ENCODE results near the gene BDKRB2.

Gene BDKRB2

GRCh38 chr14:96272777-96273473, 68.3 kb downstream of the BDKRB2 start:
- DNase-seq (ENCODE audit: low spot score) = no peak

- DNase-seq (ENCODE audit: low spot score) = no peak
Measured at GRCh38 chr14:96273629-96274028, 69.0 kb downstream of the BDKRB2 start.

GRCh38 chr14:96274122-96274521, 69.5 kb downstream of the BDKRB2 start:
- DNase-seq (ENCODE audit: low spot score) = no peak

GRCh38 chr14:96274543-96274942, 69.9 kb downstream of the BDKRB2 start:
- DNase-seq (ENCODE audit: low spot score) = peak; percentile 69

- DNase-seq (ENCODE audit: low spot score) = peak; percentile 86
Measured at GRCh38 chr14:96275177-96276112, 70.8 kb downstream of the BDKRB2 start.

- no peak for DNase-seq (ENCODE audit: low spot score)
Measured at GRCh38 chr14:96277890-96278289, 73.3 kb downstream of the BDKRB2 start.

GRCh38 chr14:96279564-96279963, 74.9 kb downstream of the BDKRB2 start:
- DNase-seq (ENCODE audit: low spot score) = no peak

- no peak for DNase-seq (ENCODE audit: low spot score)
Measured at GRCh38 chr14:96280104-96280503, 75.5 kb downstream of the BDKRB2 start.

- no peak for DNase-seq (ENCODE audit: low spot score)
Measured at GRCh38 chr14:96281486-96281885, 76.8 kb downstream of the BDKRB2 start.

GRCh38 chr14:96284008-96284407, 79.4 kb downstream of the BDKRB2 start:
- no peak for DNase-seq (ENCODE audit: low spot score)

- no peak for DNase-seq (ENCODE audit: low spot score)
Measured at GRCh38 chr14:96284430-96284829, 79.8 kb downstream of the BDKRB2 start.

GRCh38 chr14:96285667-96286066, 81.0 kb downstream of the BDKRB2 start:
- no peak for DNase-seq (ENCODE audit: low spot score)

- no peak for DNase-seq (ENCODE audit: low spot score)
Measured at GRCh38 chr14:96286251-96286650, 81.6 kb downstream of the BDKRB2 start.

- DNase-seq (ENCODE audit: low spot score) = no peak
Measured at GRCh38 chr14:96287856-96288255, 83.2 kb downstream of the BDKRB2 start.

All from GM03348 (cell line).